Sigmoid colon (tissue), 7 donors: ENCODE results near the gene MEPE. TPM values are rescaled to one million over a fixed set of nuclear protein-coding genes. Genes with fewer than 3 reads are reported as not detected.

Experiments
- DNase-seq: peaks from one replicate; pipeline ENCODE4 v3.0.0-alpha.2; 2019
- H3K27ac ChIP-seq, 4 donors: fragments of 200-600 bp; sonication (generic); one replicate each; pipeline ENCODE4 v1.5.1; 2016 to 2019; ENCODE audit warnings: mild to moderate bottlenecking in 1 of 4
- H3K27me3 ChIP-seq, 3 donors: fragments of 200-600 bp; sonication (generic); one replicate each; pipeline ENCODE4 v1.5.1; 2019; ENCODE audit warnings: mild to moderate bottlenecking in 1 of 3
- H3K36me3 ChIP-seq, 4 donors: fragments of 200-600 bp; sonication (generic); one replicate each; pipeline ENCODE4 v1.5.1; 2016 to 2019
- H3K4me1 ChIP-seq, 4 donors: fragments of 200-600 bp; sonication (generic); one replicate each; pipeline ENCODE4 v1.5.1; 2017 to 2019
- H3K4me3 ChIP-seq, 4 donors: fragments of 200-600 bp; sonication (generic); one replicate each; pipeline ENCODE4 v1.5.1; 2017 to 2019; ENCODE audit warnings: mild to moderate bottlenecking in 2 of 4, moderate library complexity in 1 of 4
- H3K9me3 ChIP-seq, 4 donors: fragments of 200-600 bp in 3 of 4; sonication (generic) in 3 of 4; one replicate each; pipeline versions ENCODE4 v1.5.1 to v1.6.1; 2013 to 2019
- EP300 ChIP-seq, 4 donors: sonication (generic); formaldehyde crosslinking; IDR thresholded peaks; one replicate each; pipeline ENCODE4 v1.6.1; 2017; ENCODE audit warnings: antibody characterized with exemption in 4 of 4
- POLR2A ChIP-seq, 2 donors: fragments of 450-650 bp; IDR thresholded peaks; one replicate each; pipeline ENCODE4 v1.6.1; 2016; ENCODE audit warnings: antibody characterized with exemption in 2 of 2, mild to moderate bottlenecking in 2 of 2, moderate library complexity in 2 of 2
- POLR2AphosphoS5 ChIP-seq, 4 donors: sonication (generic); formaldehyde crosslinking; IDR thresholded peaks; one replicate each; pipeline ENCODE4 v1.6.1; 2017; ENCODE audit warnings: antibody characterized with exemption in 4 of 4
- WGBS, 2 donors: extraction: QIAGEN DNeasy Blood & Tissue Kit; methylation state at CpG; one replicate each; pipeline ENCODE4 v1.1.7; 2013; 5-methylcytosine and 5-hydroxymethylcytosine counted together
- intact Hi-C: fragments of 100-400 bp; cut with DNase I; formaldehyde crosslinking; loops from one replicate; pipeline ENCODE4 v1.15.1; 2023
- polyA plus RNA-seq, 3 donors: library from polyadenylated mRNA; stranded (reverse); fragments of 200-250 nt; gene quantifications; one replicate each; pipeline ENCODE4 v1.2.3, GENCODE V29; 2013
- total RNA-seq, 4 donors: library from RNA; depleted of rRNA; stranded (reverse); fragments of >200 nt; gene quantifications; one replicate each; pipeline ENCODE4 v1.1.0, GENCODE V29; 2016
- TF ChIP-seq, protein P1 (sequence below), 4 experiments: fragments of 450-650 bp in 3 of 4; fragments of 200-600 bp in 1 of 4; IDR thresholded peaks; one replicate each; pipeline ENCODE4 v1.5.1; 2016 to 2019; ENCODE audit warnings: antibody characterized with exemption in 4 of 4, mild to moderate bottlenecking in 3 of 4, moderate library complexity in 2 of 4
- donor health status: healthy with polysubstance abuse.
- donor health status: Bipolar disorder and iron deficiency.
- donor health status: healthy.

Gene MEPE
- total and polyA plus RNA-seq, 7 donors = not detected

DNA sequence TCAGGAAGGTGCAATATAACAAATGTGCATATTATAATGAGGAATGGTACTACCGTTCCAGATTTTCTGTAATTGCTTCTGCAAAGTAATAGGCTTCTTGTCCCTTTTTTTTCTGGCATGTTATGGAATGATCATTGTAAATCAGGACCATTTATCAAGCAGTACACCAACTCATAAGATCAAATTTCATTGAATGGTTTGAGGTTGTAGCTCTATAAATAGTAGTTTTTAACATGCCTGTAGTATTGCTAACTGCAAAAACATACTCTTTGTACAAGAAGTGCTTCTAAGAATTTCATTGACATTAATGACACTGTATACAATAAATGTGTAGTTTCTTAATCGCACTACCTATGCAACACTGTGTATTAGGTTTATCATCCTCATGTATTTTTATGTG lies 20.8 kb upstream of the MEPE start:
- Histone ChIP-seq H3K36me3 (no peaks in the 10 kb centered on the region), H3K27me3 (no peaks in the 10 kb centered on the region), H3K9me3 (no peaks in the 10 kb centered on the region), H3K4me3 (no peak overlapping the region), H3K27ac (no peak overlapping the region), H3K4me1 (no peaks in the 10 kb centered on the region)
- WGBS, 2 donors = 88 to 90% methylated on average over 2 of the region's 2 CpGs
- TF ChIP-seq EP300 (IDR thresholded peaks at IDR 0.05) (no peak), POLR2AphosphoS5 (IDR thresholded peaks at IDR 0.05) (no peak), POLR2A (IDR thresholded peaks at IDR 0.05) (no peak)
- intact Hi-C loops = no loop called here
- no peak for DNase-seq

DNA sequence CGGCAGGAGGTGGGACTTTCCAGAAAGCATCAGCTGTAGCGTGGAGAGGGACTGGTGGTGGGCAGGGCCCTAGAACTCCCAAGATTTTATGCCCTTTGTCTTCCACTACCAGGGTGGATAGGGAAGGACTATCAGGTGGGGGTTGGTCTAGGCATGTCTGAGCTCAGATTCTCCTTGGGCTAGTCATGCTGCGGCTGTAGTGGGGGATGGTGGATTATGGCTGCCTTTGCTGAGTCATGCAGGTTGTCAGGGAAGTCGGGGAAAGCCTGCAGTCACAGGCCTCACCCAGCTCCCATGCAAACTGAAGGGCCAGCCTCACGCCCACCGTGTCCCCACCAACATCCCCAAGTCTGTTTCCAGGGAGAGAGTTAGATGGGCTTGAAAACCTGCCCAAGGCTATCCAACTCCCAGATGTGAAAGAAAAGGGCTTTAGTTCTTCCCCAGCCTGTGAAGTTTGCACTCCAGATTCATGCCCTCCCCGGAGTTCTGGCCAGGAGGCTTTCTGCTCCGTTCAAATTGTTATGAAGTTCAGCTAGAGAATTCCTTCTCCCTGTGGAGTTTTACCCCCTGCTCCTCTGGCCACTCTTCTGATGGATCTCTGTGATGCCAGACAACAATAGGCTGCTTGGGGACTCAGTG lies 13.4 kb upstream of the MEPE start:
- Histone ChIP-seq H3K27ac (no peak overlapping the region), H3K4me3 (no peak overlapping the region), H3K36me3 (no peaks in the 10 kb centered on the region), H3K4me1 (no peaks in the 10 kb centered on the region), H3K27me3 (no peaks in the 10 kb centered on the region), H3K9me3 (no peaks in the 10 kb centered on the region)
- WGBS, 2 donors = 77 to 79% methylated on average over 8 of the region's 8 CpGs
- no peak for DNase-seq
- TF ChIP-seq POLR2AphosphoS5 (IDR thresholded peaks at IDR 0.05) = no peak
- TF ChIP-seq POLR2A (IDR thresholded peaks at IDR 0.05) = no peak
- TF ChIP-seq, protein P1, sequence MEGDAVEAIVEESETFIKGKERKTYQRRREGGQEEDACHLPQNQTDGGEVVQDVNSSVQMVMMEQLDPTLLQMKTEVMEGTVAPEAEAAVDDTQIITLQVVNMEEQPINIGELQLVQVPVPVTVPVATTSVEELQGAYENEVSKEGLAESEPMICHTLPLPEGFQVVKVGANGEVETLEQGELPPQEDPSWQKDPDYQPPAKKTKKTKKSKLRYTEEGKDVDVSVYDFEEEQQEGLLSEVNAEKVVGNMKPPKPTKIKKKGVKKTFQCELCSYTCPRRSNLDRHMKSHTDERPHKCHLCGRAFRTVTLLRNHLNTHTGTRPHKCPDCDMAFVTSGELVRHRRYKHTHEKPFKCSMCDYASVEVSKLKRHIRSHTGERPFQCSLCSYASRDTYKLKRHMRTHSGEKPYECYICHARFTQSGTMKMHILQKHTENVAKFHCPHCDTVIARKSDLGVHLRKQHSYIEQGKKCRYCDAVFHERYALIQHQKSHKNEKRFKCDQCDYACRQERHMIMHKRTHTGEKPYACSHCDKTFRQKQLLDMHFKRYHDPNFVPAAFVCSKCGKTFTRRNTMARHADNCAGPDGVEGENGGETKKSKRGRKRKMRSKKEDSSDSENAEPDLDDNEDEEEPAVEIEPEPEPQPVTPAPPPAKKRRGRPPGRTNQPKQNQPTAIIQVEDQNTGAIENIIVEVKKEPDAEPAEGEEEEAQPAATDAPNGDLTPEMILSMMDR (IDR thresholded peaks at IDR 0.05) = no peak
- TF ChIP-seq EP300 (IDR thresholded peaks at IDR 0.05) = no peak
- intact Hi-C loops = no loop called here

DNA sequence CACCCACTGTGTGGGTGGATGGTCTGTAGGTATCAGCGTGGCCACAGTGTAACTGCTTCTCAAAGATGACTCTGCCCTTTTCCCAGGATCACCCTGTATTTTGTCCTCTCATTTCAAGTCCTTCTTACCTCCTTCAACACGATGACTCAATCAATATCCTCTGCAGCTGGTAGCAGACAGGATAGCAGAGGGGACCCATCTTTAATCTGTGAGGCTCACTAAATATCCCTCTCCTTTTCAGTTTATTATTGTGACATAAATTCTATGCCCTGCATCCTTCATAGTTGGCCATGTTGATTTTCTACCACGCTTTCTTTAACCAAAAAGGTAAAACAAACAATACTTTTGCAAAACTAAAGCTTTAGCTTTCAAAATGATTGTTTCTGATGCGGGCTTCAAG lies 9.6 kb upstream of the MEPE start:
- DNase-seq = no peak
- H3K4me1 ChIP-seq = no peaks in the 10 kb centered on the region
- WGBS, 2 donors = 61 to 81% methylated on average over 4 of the region's 4 CpGs
- no peaks in the 10 kb centered on the region for H3K27me3 ChIP-seq
- H3K4me3 ChIP-seq = no peak overlapping the region
- no peak for TF ChIP-seq POLR2A (IDR thresholded peaks at IDR 0.05)
- TF ChIP-seq, protein P1 (IDR thresholded peaks at IDR 0.05) = no peak
- no peak for TF ChIP-seq POLR2AphosphoS5 (IDR thresholded peaks at IDR 0.05)
- no peak for TF ChIP-seq EP300 (IDR thresholded peaks at IDR 0.05)
- H3K9me3 ChIP-seq = no peaks in the 10 kb centered on the region
- H3K27ac ChIP-seq = no peak overlapping the region
- H3K36me3 ChIP-seq = no peaks in the 10 kb centered on the region
- intact Hi-C loops = no loop called here

- intact Hi-C loops = no loop called here
- Histone ChIP-seq H3K4me1 (no peaks in the 10 kb centered on the region), H3K9me3 (no peaks in the 10 kb centered on the region), H3K36me3 (no peaks in the 10 kb centered on the region), H3K27me3 (no peaks in the 10 kb centered on the region), H3K27ac (no peak overlapping the region), H3K4me3 (no peak overlapping the region)
- 42 to 55% methylated on average over 1 of the region's 1 CpG for WGBS, 2 donors
- DNase-seq = no peak
- TF ChIP-seq POLR2AphosphoS5 (IDR thresholded peaks at IDR 0.05) (no peak), EP300 (IDR thresholded peaks at IDR 0.05) (no peak), POLR2A (IDR thresholded peaks at IDR 0.05) (no peak)
- TF ChIP-seq, protein P1 (IDR thresholded peaks at IDR 0.05) = no peak
Measured at GRCh38 chr4:87823724-87824123, 9.0 kb upstream of the MEPE start.

GRCh38 chr4:87824352-87824751 lies 8.4 kb upstream of the MEPE start:
- TF ChIP-seq POLR2AphosphoS5 (IDR thresholded peaks at IDR 0.05) = no peak
- TF ChIP-seq, protein P1 (IDR thresholded peaks at IDR 0.05) = no peak
- no peak for TF ChIP-seq POLR2A (IDR thresholded peaks at IDR 0.05)
- no peak for TF ChIP-seq EP300 (IDR thresholded peaks at IDR 0.05)
- DNase-seq = no peak
- intact Hi-C loops = no loop called here
- Histone ChIP-seq H3K4me1 (no peaks in the 10 kb centered on the region), H3K9me3 (no peaks in the 10 kb centered on the region), H3K36me3 (no peaks in the 10 kb centered on the region), H3K4me3 (no peak overlapping the region), H3K27me3 (no peaks in the 10 kb centered on the region), H3K27ac (no peak overlapping the region)
- 33 to 68% methylated on average over 1 of the region's 1 CpG for WGBS, 2 donors
